GM23338 (cell line): ENCODE data around the gene CBLN3.

Experiments
- CREB1 ChIP-seq: fragments of 250-450 bp; sonication (Bioruptor Pico); IDR thresholded peaks from 2 replicates; pipeline ENCODE4 v1.5.0; 2020; ENCODE audit warnings: low read depth, mild to moderate bottlenecking, moderate library complexity
- CTCF ChIP-seq, 2 experiments: fragments of 200-600 bp in 1 of 2; sonication (generic) in 1 of 2; conservative IDR thresholded peaks; 2 replicates each; pipeline versions ENCODE4 v1.5.1 to v1.6.1; 2016 to 2017; ENCODE audit warnings: antibody characterized with exemption in 2 of 2, low read depth in 2 of 2, mild to moderate bottlenecking in 2 of 2, moderate library complexity in 1 of 2
- EZH2 ChIP-seq: fragments of 200-600 bp; sonication (generic); IDR thresholded peaks from one replicate; pipeline ENCODE4 v1.8.0; 2017; ENCODE audit warnings: antibody characterized with exemption, mild to moderate bottlenecking, low read depth; ENCODE audit not compliant: unreplicated experiment
- EZH2phosphoT487 ChIP-seq: fragments of 200-600 bp; sonication (generic); IDR thresholded peaks from one replicate; pipeline ENCODE4 v1.8.1; 2018; ENCODE audit warnings: antibody characterized with exemption; ENCODE audit not compliant: unreplicated experiment
- POLR2AphosphoS5 ChIP-seq: IDR thresholded peaks from 2 replicates; pipeline ENCODE4 v1.6.1; 2016; ENCODE audit warnings: antibody characterized with exemption, low read depth
- REST ChIP-seq: IDR thresholded peaks from one replicate; pipeline ENCODE4 v1.6.1; 2018; ENCODE audit warnings: antibody characterized with exemption; ENCODE audit not compliant: unreplicated experiment

GRCh38 chr14:24379907-24380730, 49.3 kb downstream of the CBLN3 start:
- no peak for TF ChIP-seq CTCF (conservative IDR thresholded peaks at IDR 0.05; ENCODE audit: low read depth in 2 of 2)
- TF ChIP-seq EZH2, result no peak
- TF ChIP-seq CREB1 (CRISPR knock-in tag), result no peak
- no peak for TF ChIP-seq EZH2phosphoT487
- no peak for TF ChIP-seq REST
- TF ChIP-seq POLR2AphosphoS5, result no peak
